Measurements from ENCODE around the gene SLIT3. TPM values are rescaled to one million over a fixed set of nuclear protein-coding genes. Genes with fewer than 3 reads are reported as not detected.

SLIT3 gene
- total and polyA plus RNA-seq, 10 of the 15 experiments (the other 5 are each of a cell fraction or from before 2014, with no cell fraction given), result 0.05 TPM; not detected in 9

- ATAC-seq (no peak), FAIRE-seq (no peak), DNase-seq (ENCODE audit: low read depth, low spot score) (no peak)
- Histone ChIP-seq H3K36me3 (ENCODE audit: control insufficient read depth in 2 of 2, insufficient read depth in 2 of 2, low read length in 1 of 2) (no peaks in the 10 kb centered on the region), H3K4me2 (ENCODE audit: control insufficient read depth, insufficient read depth) (no peak overlapping the region), H3K79me2 (ENCODE audit: control insufficient read depth, insufficient read depth, low read length) (no peaks in the 10 kb centered on the region), H3K27me3 (replicated peaks in 1 of 2; ENCODE audit: control insufficient read depth in 2 of 2, insufficient read depth in 2 of 2, low read length in 1 of 2) (no peaks in the 10 kb centered on the region; a peak in 1 of 4 replicates), H3K27ac (ENCODE audit: control insufficient read depth, insufficient read depth) (no peak overlapping the region), H3K4me1 (ENCODE audit: control insufficient read depth, insufficient read depth, low read length) (no peaks in the 10 kb centered on the region), H4K20me1 (ENCODE audit: control insufficient read depth, insufficient read depth) (no peaks in the 10 kb centered on the region), H3K9me3 (replicated peaks; ENCODE audit: control insufficient read depth, insufficient read depth, low read length) (no peaks in the 10 kb centered on the region), H3K9ac (ENCODE audit: control insufficient read depth, insufficient read depth, low read length) (no peak overlapping the region), H2AFZ (ENCODE audit: control insufficient read depth, low read depth, low read length) (no peak overlapping the region), H3K4me3 (no peak overlapping the region)
- SMC1A ChIA-PET (ENCODE audit: uncharacterized antibody, unreplicated experiment), result no interaction called here
- intact Hi-C loops (cut with micrococcal nuclease; ENCODE audit: unreplicated experiment), result no loop called here
- RAD21 ChIA-PET (ENCODE audit: unreplicated experiment), result no interaction called here
- BruUV-seq (replicated peaks), result no TSS peak
- in situ Hi-C loops (cut with MboI), result no loop called here
- POLR2A ChIA-PET, result no interaction called here
- 0% methylated on average over 4 of the region's 4 CpGs for WGBS (ENCODE audit: insufficient coverage, insufficient replicate concordance, low lambda C conversion rate, missing lambda C conversion rate)
- TF ChIP-seq TARDBP (IDR thresholded peaks at IDR 0.05; ENCODE audit: borderline replicate concordance), result no peak
- no peak for TF ChIP-seq SREBF1 (IDR thresholded peaks at IDR 0.05; ENCODE audit: low read length)
- TF ChIP-seq, protein P1, sequence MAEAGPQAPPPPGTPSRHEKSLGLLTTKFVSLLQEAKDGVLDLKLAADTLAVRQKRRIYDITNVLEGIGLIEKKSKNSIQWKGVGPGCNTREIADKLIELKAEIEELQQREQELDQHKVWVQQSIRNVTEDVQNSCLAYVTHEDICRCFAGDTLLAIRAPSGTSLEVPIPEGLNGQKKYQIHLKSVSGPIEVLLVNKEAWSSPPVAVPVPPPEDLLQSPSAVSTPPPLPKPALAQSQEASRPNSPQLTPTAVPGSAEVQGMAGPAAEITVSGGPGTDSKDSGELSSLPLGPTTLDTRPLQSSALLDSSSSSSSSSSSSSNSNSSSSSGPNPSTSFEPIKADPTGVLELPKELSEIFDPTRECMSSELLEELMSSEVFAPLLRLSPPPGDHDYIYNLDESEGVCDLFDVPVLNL (IDR thresholded peaks at IDR 0.05; ENCODE audit: low read depth, low read length), result no peak
- TF ChIP-seq BHLHE40 (IDR thresholded peaks at IDR 0.05; ENCODE audit: borderline replicate concordance in 1 of 2, low read depth in 2 of 2, low read length in 1 of 2), result no peak
- no peak for TF ChIP-seq RCOR1 (conservative IDR thresholded peaks at IDR 0.05; ENCODE audit: low read depth, low read length)
- TF ChIP-seq SREBF2 (IDR thresholded peaks at IDR 0.05; ENCODE audit: low read length), result no peak
- CTCF ChIA-PET, result no interaction called here
Observed at GRCh38 chr5:169084775-169085174, 216.2 kb downstream of the SLIT3 start.

- Histone ChIP-seq H4K20me1 (ENCODE audit: control insufficient read depth, insufficient read depth) (no peaks in the 10 kb centered on the region), H3K79me2 (ENCODE audit: control insufficient read depth, insufficient read depth, low read length) (no peaks in the 10 kb centered on the region), H3K36me3 (ENCODE audit: control insufficient read depth in 2 of 2, insufficient read depth in 2 of 2, low read length in 1 of 2) (no peaks in the 10 kb centered on the region), H3K27me3 (replicated peaks in 1 of 2; ENCODE audit: control insufficient read depth in 2 of 2, insufficient read depth in 2 of 2, low read length in 1 of 2) (no peaks in the 10 kb centered on the region; a peak in 1 of 4 replicates), H3K4me1 (ENCODE audit: control insufficient read depth, insufficient read depth, low read length) (no peaks in the 10 kb centered on the region), H3K4me2 (ENCODE audit: control insufficient read depth, insufficient read depth) (no peak overlapping the region), H3K9ac (ENCODE audit: control insufficient read depth, insufficient read depth, low read length) (no peak overlapping the region), H3K27ac (ENCODE audit: control insufficient read depth, insufficient read depth) (no peak overlapping the region), H2AFZ (ENCODE audit: control insufficient read depth, low read depth, low read length) (no peak overlapping the region), H3K4me3 (no peak overlapping the region), H3K9me3 (replicated peaks; ENCODE audit: control insufficient read depth, insufficient read depth, low read length) (no peaks in the 10 kb centered on the region)
- no peak for DNase-seq (ENCODE audit: low read depth, low spot score)
- no peak for ATAC-seq
- RAD21 ChIA-PET (ENCODE audit: unreplicated experiment), result no interaction called here
- CTCF ChIA-PET, result no interaction called here
- no peak for FAIRE-seq
- in situ Hi-C loops (cut with MboI) (no loop called here), intact Hi-C loops (cut with micrococcal nuclease; ENCODE audit: unreplicated experiment) (no loop called here)
- SMC1A ChIA-PET (ENCODE audit: uncharacterized antibody, unreplicated experiment), result no interaction called here
- TF ChIP-seq CHD1 (IDR thresholded peaks at IDR 0.05; ENCODE audit: low read depth, low read length), result no peak
- no peak for TF ChIP-seq POU2F2 (IDR thresholded peaks at IDR 0.05; ENCODE audit: borderline replicate concordance, low read depth, low read length)
- no peak for TF ChIP-seq FOXM1 (IDR thresholded peaks at IDR 0.05; ENCODE audit: low read depth, low read length)
- no peak for TF ChIP-seq CBFB (IDR thresholded peaks at IDR 0.05; ENCODE audit: low read depth)
- TF ChIP-seq, protein P2, sequence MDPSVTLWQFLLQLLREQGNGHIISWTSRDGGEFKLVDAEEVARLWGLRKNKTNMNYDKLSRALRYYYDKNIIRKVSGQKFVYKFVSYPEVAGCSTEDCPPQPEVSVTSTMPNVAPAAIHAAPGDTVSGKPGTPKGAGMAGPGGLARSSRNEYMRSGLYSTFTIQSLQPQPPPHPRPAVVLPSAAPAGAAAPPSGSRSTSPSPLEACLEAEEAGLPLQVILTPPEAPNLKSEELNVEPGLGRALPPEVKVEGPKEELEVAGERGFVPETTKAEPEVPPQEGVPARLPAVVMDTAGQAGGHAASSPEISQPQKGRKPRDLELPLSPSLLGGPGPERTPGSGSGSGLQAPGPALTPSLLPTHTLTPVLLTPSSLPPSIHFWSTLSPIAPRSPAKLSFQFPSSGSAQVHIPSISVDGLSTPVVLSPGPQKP (IDR thresholded peaks at IDR 0.05; ENCODE audit: low read depth, low read length), result no peak
- POLR2A ChIA-PET, result no interaction called here
- WGBS (ENCODE audit: insufficient coverage, insufficient replicate concordance, low lambda C conversion rate, missing lambda C conversion rate), result 24% methylated on average over 8 of the region's 8 CpGs
- BruUV-seq (replicated peaks), result no TSS peak
Observed at GRCh38 chr5:169083394-169084018, 217.4 kb downstream of the SLIT3 start.
